ENCODE results near the gene CALR.

CALR gene

DNA sequence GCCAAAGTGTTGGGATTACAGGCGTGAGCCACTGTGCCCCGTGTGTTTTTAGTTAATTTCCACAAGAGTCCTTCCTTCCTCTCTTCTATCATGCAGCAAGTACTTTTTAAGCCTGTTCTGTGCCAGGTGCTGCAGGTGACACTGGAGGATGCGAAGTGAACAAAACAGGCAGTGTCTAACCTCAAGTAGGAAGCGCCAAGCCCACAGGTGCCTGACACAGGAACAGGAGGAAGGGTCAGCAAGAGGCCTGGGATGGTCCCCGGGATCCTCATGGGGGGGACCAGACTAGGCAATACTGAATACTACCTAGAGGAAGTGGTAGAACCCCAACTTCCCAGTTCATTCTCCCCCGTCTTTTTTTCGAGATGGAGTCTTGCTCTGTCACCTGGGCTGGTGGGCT, 1.8 kb upstream of the CALR start:
- peaks cover 19% of the 10 kb centered on the region for H3K79me1 ChIP-seq (ENCODE audit: low read length)
- peaks cover 40% of the 10 kb centered on the region for H3K79me2 ChIP-seq (ENCODE audit: control insufficient read depth, insufficient read depth, low read length)
- H3K4me1 ChIP-seq (ENCODE audit: control insufficient read depth, low read depth, low read length), result peaks cover 4% of the 10 kb centered on the region
- no CpG with 5 or more reads among the region's 7 CpGs for WGBS (ENCODE audit: extremely low coverage, insufficient coverage, low lambda C conversion rate)
- no peak overlapping the region for H2AK5ac ChIP-seq (ENCODE audit: low read length)
- H3K9ac ChIP-seq (ENCODE audit: low read length), result no peak overlapping the region
- peak overlapping the region; percentile 69 for H2BK120ac ChIP-seq (ENCODE audit: low read depth, low read length)
- H2BK15ac ChIP-seq (replicated peaks; ENCODE audit: low read depth), result no peak overlapping the region
- H3K4ac ChIP-seq (ENCODE audit: low read depth, low read length), result no peak overlapping the region
- no peak overlapping the region for H4K5ac ChIP-seq (ENCODE audit: low read length)
- H3K56ac ChIP-seq (ENCODE audit: low read length), result peak overlapping the region; percentile 57
- no peak overlapping the region for H2BK5ac ChIP-seq (ENCODE audit: low read length)
- H3K4me2 ChIP-seq (ENCODE audit: low read length), result no peak overlapping the region
- H3K18ac ChIP-seq (ENCODE audit: low read length), result no peak overlapping the region
- no peak overlapping the region for H4K8ac ChIP-seq (ENCODE audit: low read depth, low read length)
- H3K27ac ChIP-seq (ENCODE audit: low read depth, low read length), result no peak overlapping the region
- DNase-seq, result no peak
- no peaks in the 10 kb centered on the region for H3K27me3 ChIP-seq (ENCODE audit: insufficient read depth, low read length, poor library complexity)
- H3K23ac ChIP-seq (ENCODE audit: low read length), result no peak overlapping the region
- H3K36me3 ChIP-seq (ENCODE audit: control insufficient read depth, insufficient read depth, low read length), result peaks cover 10% of the 10 kb centered on the region
- no peak overlapping the region for H3K4me3 ChIP-seq (ENCODE audit: low read length)

- WGBS (ENCODE audit: extremely low coverage, insufficient coverage, low lambda C conversion rate), result no CpG with 5 or more reads among the region's 23 CpGs
- DNase-seq, result peak; percentile 74
These were observed 1.1 kb upstream of the CALR start for GRCh38 chr19:12937093-12937926.

DNA sequence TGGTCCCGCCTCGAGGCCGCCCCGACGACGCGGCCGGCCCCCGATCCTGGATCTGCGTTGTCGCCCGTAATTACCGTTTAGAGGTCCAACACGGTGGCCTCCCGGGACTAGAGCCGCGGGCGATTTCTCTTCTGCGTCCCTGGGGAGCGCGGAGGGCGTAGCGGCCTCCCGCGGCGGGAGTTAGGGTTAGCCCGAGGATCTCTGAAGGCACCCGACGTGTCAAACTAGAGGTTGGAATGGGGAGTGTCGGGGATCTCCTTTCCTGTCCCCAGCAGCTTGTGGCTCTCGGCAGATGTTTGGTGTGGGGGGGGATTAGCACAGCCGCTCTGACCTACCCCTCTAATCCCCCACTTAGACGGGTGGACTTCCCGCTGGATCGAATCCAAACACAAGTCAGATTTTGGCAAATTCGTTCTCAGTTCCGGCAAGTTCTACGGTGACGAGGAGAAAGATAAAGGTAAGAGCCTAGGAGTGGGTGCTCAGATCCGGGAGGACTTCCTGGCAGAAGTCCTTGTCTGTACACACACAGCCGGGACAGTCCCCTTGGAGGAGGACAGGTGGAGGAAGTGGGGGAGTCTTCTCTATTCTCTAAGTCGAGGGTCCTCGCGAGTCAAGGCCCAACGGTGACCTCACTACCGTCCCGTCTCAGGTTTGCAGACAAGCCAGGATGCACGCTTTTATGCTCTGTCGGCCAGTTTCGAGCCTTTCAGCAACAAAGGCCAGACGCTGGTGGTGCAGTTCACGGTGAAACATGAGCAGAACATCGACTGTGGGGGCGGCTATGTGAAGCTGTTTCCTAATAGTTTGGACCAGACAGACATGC, 581 bp downstream of the CALR start:
- Histone ChIP-seq H3K18ac (ENCODE audit: low read length) (peak overlapping the region; percentile 70), H4K5ac (ENCODE audit: low read length) (no peak overlapping the region), H4K8ac (ENCODE audit: low read depth, low read length) (no peak overlapping the region), H3K36me3 (ENCODE audit: control insufficient read depth, insufficient read depth, low read length) (peaks cover 18% of the 10 kb centered on the region), H3K4ac (ENCODE audit: low read depth, low read length) (peak overlapping the region; percentile 70), H3K56ac (ENCODE audit: low read length) (peak overlapping the region; percentile 100), H2BK15ac (replicated peaks; ENCODE audit: low read depth) (no peak overlapping the region), H3K27ac (ENCODE audit: low read depth, low read length) (peak overlapping the region; percentile 37), H2BK5ac (ENCODE audit: low read length) (no peak overlapping the region), H3K79me1 (ENCODE audit: low read length) (peaks cover 17% of the 10 kb centered on the region), H3K23ac (ENCODE audit: low read length) (peak overlapping the region; percentile 91), H2BK120ac (ENCODE audit: low read depth, low read length) (no peak overlapping the region), H3K79me2 (ENCODE audit: control insufficient read depth, insufficient read depth, low read length) (peaks cover 26% of the 10 kb centered on the region), H3K9ac (ENCODE audit: low read length) (peak overlapping the region; percentile 98), H2AK5ac (ENCODE audit: low read length) (peak overlapping the region; percentile 98), H3K4me3 (ENCODE audit: low read length) (peak overlapping the region; percentile 99), H3K27me3 (ENCODE audit: insufficient read depth, low read length, poor library complexity) (no peaks in the 10 kb centered on the region), H3K4me2 (ENCODE audit: low read length) (peak overlapping the region; percentile 41), H3K4me1 (ENCODE audit: control insufficient read depth, low read depth, low read length) (peaks cover 2% of the 10 kb centered on the region)
- WGBS (ENCODE audit: extremely low coverage, insufficient coverage, low lambda C conversion rate), result no CpG with 5 or more reads among the region's 54 CpGs
- peak; percentile 53 for DNase-seq

More at GRCh38 chr19:12937093-12937926, 1.1 kb upstream of the CALR start:
- H3K4me1 ChIP-seq (ENCODE audit: control insufficient read depth, low read depth, low read length), result peaks cover 4% of the 10 kb centered on the region
- no peak overlapping the region for H3K23ac ChIP-seq (ENCODE audit: low read length)
- peak overlapping the region; percentile 71 for H2BK5ac ChIP-seq (ENCODE audit: low read length)
- H3K4me3 ChIP-seq (ENCODE audit: low read length), result peak overlapping the region; percentile 3
- H2BK120ac ChIP-seq (ENCODE audit: low read depth, low read length), result no peak overlapping the region
- H3K27me3 ChIP-seq (ENCODE audit: insufficient read depth, low read length, poor library complexity), result no peaks in the 10 kb centered on the region
- peaks cover 37% of the 10 kb centered on the region for H3K79me2 ChIP-seq (ENCODE audit: control insufficient read depth, insufficient read depth, low read length)
- H3K27ac ChIP-seq (ENCODE audit: low read depth, low read length), result peak overlapping the region; percentile 10
- peak overlapping the region; percentile 92 for H3K56ac ChIP-seq (ENCODE audit: low read length)
- peak overlapping the region; percentile 8 for H3K18ac ChIP-seq (ENCODE audit: low read length)
- peak overlapping the region; percentile 92 for H3K9ac ChIP-seq (ENCODE audit: low read length)
- peak overlapping the region; percentile 92 for H3K4ac ChIP-seq (ENCODE audit: low read depth, low read length)
- H3K36me3 ChIP-seq (ENCODE audit: control insufficient read depth, insufficient read depth, low read length), result peaks cover 12% of the 10 kb centered on the region
- no peak overlapping the region for H4K8ac ChIP-seq (ENCODE audit: low read depth, low read length)
- no peak overlapping the region for H2BK15ac ChIP-seq (replicated peaks; ENCODE audit: low read depth)
- peaks cover 19% of the 10 kb centered on the region for H3K79me1 ChIP-seq (ENCODE audit: low read length)
- H4K5ac ChIP-seq (ENCODE audit: low read length), result peak overlapping the region; percentile 27
- H3K4me2 ChIP-seq (ENCODE audit: low read length), result peak overlapping the region; percentile 96
- no peak overlapping the region for H2AK5ac ChIP-seq (ENCODE audit: low read length)

GRCh38 chr19:12939975-12940423, 1.6 kb downstream of the CALR start:
- Histone ChIP-seq H3K4me3 (ENCODE audit: low read length) (peak overlapping the region; percentile 99), H4K5ac (ENCODE audit: low read length) (no peak overlapping the region), H3K4me1 (ENCODE audit: control insufficient read depth, low read depth, low read length) (peaks cover 2% of the 10 kb centered on the region), H2BK120ac (ENCODE audit: low read depth, low read length) (no peak overlapping the region), H3K79me2 (ENCODE audit: control insufficient read depth, insufficient read depth, low read length) (peaks cover 26% of the 10 kb centered on the region), H3K36me3 (ENCODE audit: control insufficient read depth, insufficient read depth, low read length) (peaks cover 19% of the 10 kb centered on the region), H3K56ac (ENCODE audit: low read length) (peak overlapping the region; percentile 51), H4K8ac (ENCODE audit: low read depth, low read length) (no peak overlapping the region), H2BK5ac (ENCODE audit: low read length) (no peak overlapping the region), H3K79me1 (ENCODE audit: low read length) (peaks cover 17% of the 10 kb centered on the region), H3K4me2 (ENCODE audit: low read length) (peak overlapping the region; percentile 41), H3K27ac (ENCODE audit: low read depth, low read length) (peak overlapping the region; percentile 4), H2BK15ac (replicated peaks; ENCODE audit: low read depth) (no peak overlapping the region), H3K23ac (ENCODE audit: low read length) (no peak overlapping the region), H3K18ac (ENCODE audit: low read length) (no peak overlapping the region), H3K4ac (ENCODE audit: low read depth, low read length) (no peak overlapping the region), H3K9ac (ENCODE audit: low read length) (peak overlapping the region; percentile 98), H2AK5ac (ENCODE audit: low read length) (no peak overlapping the region), H3K27me3 (ENCODE audit: insufficient read depth, low read length, poor library complexity) (no peaks in the 10 kb centered on the region)
- WGBS (ENCODE audit: extremely low coverage, insufficient coverage, low lambda C conversion rate), result no CpG with 5 or more reads among the region's 10 CpGs
- DNase-seq, result no peak

GRCh38 chr19:12940897-12941296, 2.5 kb downstream of the CALR start:
- Histone ChIP-seq H3K4me1 (ENCODE audit: control insufficient read depth, low read depth, low read length) (peaks cover 2% of the 10 kb centered on the region), H4K8ac (ENCODE audit: low read depth, low read length) (no peak overlapping the region), H3K9ac (ENCODE audit: low read length) (peak overlapping the region; percentile 98), H2AK5ac (ENCODE audit: low read length) (no peak overlapping the region), H3K79me1 (ENCODE audit: low read length) (peaks cover 17% of the 10 kb centered on the region), H3K27me3 (ENCODE audit: insufficient read depth, low read length, poor library complexity) (no peaks in the 10 kb centered on the region), H3K18ac (ENCODE audit: low read length) (no peak overlapping the region), H3K27ac (ENCODE audit: low read depth, low read length) (no peak overlapping the region), H3K36me3 (ENCODE audit: control insufficient read depth, insufficient read depth, low read length) (peaks cover 19% of the 10 kb centered on the region), H2BK15ac (replicated peaks; ENCODE audit: low read depth) (no peak overlapping the region), H2BK5ac (ENCODE audit: low read length) (no peak overlapping the region), H3K23ac (ENCODE audit: low read length) (no peak overlapping the region), H3K4me2 (ENCODE audit: low read length) (no peak overlapping the region), H3K4me3 (ENCODE audit: low read length) (no peak overlapping the region), H3K4ac (ENCODE audit: low read depth, low read length) (no peak overlapping the region), H3K79me2 (ENCODE audit: control insufficient read depth, insufficient read depth, low read length) (peaks cover 26% of the 10 kb centered on the region), H3K56ac (ENCODE audit: low read length) (peak overlapping the region; percentile 3), H2BK120ac (ENCODE audit: low read depth, low read length) (no peak overlapping the region), H4K5ac (ENCODE audit: low read length) (no peak overlapping the region)
- whole genome bisulfite sequencing (ENCODE audit: extremely low coverage, insufficient coverage, low lambda C conversion rate), result no CpG with 5 or more reads among the region's 2 CpGs
- no peak for DNase-seq
